ENCODE measurements around the gene SYT8.
"Not testable (repeated sequence)": the region's sequence is repeated elsewhere in the genome, so short reads cannot be mapped to it uniquely, and the experiment has no call there.

DNA sequence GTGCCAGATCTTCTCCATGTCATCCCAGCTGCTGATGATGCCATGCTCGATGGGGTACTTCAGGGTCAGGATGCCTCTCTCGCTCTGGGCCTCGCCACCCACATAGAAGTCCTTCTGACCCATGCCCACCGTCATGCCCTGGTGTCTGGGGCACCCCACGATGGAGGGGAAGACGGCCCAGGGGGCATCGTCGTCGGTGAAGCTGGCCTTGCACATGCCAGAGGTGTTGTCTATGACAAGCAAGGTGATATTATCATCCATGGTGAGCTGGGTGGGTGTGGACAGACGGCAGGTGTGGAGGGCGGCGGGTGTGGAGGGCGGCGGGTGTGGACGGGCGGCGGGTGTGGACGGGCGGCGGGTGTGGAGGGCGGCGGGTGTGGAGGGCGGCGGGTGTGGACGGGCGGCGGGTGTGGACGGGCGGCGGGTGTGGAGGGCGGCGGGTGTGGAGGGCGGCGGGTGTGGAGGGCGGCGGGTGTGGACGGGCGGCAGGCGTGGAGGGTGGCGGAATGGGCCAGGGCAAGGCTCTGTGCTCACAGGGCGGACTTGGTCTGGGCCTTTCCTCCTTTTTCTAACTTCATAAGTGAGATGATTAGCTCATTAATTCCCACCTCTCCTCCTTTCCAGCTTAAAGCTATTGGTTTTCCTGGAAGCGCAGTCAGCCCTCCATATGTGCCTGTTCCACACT is 30.8 kb upstream of the SYT8 start:
- TF ChIP-seq CTBP1 (IDR thresholded peaks at IDR 0.05; ENCODE audit: borderline replicate concordance); FOXA1 (IDR thresholded peaks at IDR 0.05); FOXK2 (IDR thresholded peaks at IDR 0.05); SP1 (IDR thresholded peaks at IDR 0.05); FOXM1 (IDR thresholded peaks at IDR 0.05; ENCODE audit: borderline replicate concordance); ELF4 (IDR thresholded peaks at IDR 0.05); L3MBTL2 (conservative IDR thresholded peaks at IDR 0.05); SUZ12 (IDR thresholded peaks at IDR 0.05); BHLHE40 (IDR thresholded peaks at IDR 0.05; ENCODE audit: borderline replicate concordance); ZNF384 (IDR thresholded peaks at IDR 0.05); TARDBP (IDR thresholded peaks at IDR 0.05): not testable (repeated sequence)
- TF ChIP-seq, protein P1, sequence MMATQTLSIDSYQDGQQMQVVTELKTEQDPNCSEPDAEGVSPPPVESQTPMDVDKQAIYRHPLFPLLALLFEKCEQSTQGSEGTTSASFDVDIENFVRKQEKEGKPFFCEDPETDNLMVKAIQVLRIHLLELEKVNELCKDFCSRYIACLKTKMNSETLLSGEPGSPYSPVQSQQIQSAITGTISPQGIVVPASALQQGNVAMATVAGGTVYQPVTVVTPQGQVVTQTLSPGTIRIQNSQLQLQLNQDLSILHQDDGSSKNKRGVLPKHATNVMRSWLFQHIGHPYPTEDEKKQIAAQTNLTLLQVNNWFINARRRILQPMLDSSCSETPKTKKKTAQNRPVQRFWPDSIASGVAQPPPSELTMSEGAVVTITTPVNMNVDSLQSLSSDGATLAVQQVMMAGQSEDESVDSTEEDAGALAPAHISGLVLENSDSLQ (IDR thresholded peaks at IDR 0.05) = not testable (repeated sequence)
